ENCODE data around the gene MYO5A.

MYO5A gene

GRCh38 chr15:52360229-52361203 lies 168.2 kb downstream of the MYO5A start:
- DNase-seq, result no peak

- DNase-seq, result no peak
These were observed 169.0 kb downstream of the MYO5A start for GRCh38 chr15:52359722-52360121.

GRCh38 chr15:52357949-52358348 lies 170.7 kb downstream of the MYO5A start:
- DNase-seq, result no peak

DNA sequence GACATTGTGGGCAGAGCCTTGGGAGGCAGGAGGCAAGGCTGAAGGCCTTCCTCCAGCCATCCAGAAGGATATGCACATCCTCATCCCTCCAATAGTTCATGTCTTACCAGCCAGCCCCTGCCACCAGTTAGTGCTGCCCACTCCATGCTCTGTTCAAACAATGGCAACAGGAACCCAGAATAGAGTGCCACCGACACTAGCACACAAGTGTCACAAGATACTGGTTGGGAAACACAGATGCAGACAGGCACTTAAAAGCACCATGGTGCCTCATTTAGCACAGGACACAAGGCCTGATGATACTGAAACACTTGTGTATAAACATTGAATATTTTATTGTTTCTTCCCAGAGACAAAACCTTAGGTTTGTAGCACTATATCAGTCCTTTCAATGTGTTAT lies 176.6 kb downstream of the MYO5A start:
- no peak for DNase-seq

DNA sequence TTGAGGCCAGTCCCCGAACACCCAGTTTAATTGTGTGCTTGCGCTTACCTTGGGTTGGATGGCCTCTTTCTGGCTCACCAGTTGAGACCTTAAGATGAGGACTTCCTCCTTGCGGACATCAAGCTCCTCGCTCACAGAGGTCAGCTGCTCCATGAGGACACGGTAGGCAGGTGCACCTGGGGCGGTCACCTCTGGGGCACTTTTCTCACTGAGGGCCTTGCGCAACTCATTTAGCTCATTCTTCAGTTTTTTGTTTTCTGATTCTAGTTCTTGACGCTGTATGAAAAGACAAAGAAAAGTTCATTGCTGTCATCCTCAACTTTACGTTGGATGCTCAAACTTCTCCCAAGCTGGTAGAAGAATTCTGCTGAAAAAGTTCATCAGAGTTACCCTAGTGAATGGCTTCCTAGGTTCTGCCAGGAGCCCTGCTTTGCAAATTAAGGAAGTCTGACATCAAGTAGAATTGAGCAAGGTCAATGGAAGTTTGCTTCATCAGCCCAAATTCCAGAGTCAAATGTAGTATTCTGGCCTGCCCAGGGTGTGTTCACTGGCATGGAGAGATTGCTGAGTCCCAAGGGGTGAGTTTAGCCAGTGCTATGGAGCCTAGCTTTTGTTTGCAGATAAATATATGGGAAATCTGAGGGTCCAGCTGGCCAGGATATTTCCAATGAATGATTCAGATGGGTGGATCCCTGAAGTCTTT lies 177.3 kb downstream of the MYO5A start:
- DNase-seq, result no peak

- no peak for DNase-seq
These were observed 178.3 kb downstream of the MYO5A start for GRCh38 chr15:52350423-52350822.

- no peak for DNase-seq
These were observed 179.5 kb downstream of the MYO5A start for GRCh38 chr15:52349052-52349700.

DNA sequence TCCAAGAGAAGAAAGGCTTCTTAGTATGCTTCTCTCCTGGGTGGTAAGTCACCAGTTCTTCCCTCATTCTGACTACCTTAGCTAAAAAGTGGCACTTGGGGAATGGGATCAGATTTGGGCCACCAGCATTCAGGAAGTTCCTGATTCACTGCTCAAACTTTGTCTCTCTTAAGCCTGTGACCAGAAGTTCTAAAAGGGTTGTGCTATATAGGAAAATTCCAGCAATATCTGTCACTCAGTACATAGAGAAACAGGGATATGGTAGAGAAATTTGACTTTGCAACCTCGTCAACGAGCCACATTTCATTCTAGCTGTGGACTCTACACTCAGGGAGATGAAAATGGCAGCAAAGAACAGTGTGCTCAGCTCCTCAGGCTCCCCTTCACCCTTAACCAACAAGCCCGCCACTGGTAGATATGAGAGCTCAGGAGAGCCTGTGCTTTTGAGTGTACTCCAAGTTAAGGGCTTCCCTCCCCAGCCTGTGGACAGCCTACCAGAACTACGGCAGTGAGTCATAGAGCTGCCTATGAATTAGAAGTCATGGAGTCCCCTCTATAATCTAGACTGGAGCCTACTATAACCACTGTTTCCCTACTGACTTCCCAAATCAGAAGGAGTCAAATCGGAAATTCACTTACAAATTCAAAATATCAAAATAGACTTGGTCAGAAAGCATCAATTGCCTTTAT lies 180.5 kb downstream of the MYO5A start:
- DNase-seq, result no peak

- no peak for DNase-seq
These were observed 184.1 kb downstream of the MYO5A start for GRCh38 chr15:52344592-52344991.

DNA sequence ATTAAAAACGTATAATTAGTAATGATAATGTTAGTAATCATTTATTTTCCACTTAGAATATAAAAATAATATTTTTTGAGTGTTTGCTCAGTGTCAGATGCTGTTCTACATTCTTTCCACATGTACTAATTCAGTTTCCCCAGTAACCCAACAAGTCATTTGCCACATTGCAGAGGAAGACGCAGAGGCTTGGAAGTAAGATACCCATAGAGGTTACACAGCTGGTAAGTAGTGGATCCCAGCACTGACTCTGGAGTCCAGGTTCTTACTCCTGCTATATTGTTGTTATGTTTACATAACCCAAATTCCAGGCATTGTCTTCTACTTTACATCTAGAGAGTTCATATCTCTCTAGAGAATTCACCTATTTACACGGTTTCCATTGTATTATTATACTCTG lies 184.8 kb downstream of the MYO5A start:
- no peak for DNase-seq

GRCh38 chr15:52340093-52340492 lies 188.6 kb downstream of the MYO5A start:
- DNase-seq, result no peak

DNA sequence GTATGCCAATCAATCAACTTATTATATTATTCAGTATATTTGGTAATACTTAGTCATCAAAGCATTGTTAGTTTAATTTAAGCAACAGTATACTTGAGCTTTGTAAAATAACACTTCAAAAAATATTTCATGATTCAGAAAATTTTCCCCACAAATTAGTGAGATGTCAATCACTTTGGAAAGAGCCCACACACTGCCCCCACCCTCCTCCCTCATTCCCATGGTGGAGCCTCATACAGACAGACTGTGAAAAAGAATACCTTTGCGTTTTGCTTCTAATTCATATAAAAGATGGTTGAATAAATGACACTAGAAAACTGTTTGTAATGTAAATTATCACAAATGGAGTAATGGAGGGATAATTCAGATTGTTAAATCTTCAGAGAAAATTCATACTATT lies 189.8 kb downstream of the MYO5A start:
- no peak for DNase-seq

DNA sequence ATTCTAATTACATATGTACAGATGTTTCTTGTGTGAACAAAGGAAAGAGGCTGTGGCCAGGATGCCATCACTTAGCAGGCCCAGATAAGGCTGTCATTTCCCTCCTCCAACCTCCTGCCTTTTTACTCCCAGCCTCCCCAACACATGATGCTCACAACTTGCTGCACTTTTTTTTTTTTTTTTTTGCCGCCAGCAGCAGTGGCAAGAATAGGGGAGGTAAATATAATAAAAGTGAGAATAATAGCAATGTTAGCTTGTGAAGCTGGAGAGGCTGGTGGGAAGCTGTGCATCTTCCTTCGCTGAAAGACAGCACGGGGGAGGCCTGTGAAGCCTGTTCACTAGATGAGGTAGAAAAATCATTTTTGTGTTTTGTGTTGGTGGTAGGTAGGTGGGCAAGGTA lies 190.6 kb downstream of the MYO5A start:
- no peak for DNase-seq

GRCh38 chr15:52337198-52337853 lies 191.4 kb downstream of the MYO5A start:
- no peak for DNase-seq

GRCh38 chr15:52336529-52336928 lies 192.2 kb downstream of the MYO5A start:
- no peak for DNase-seq

GRCh38 chr15:52334491-52335160 lies 194.1 kb downstream of the MYO5A start:
- DNase-seq, result no peak

- DNase-seq, result no peak
These were observed 197.0 kb downstream of the MYO5A start for GRCh38 chr15:52331490-52332240.

- DNase-seq, result no peak
These were observed 198.7 kb downstream of the MYO5A start for GRCh38 chr15:52329987-52330386.

DNA sequence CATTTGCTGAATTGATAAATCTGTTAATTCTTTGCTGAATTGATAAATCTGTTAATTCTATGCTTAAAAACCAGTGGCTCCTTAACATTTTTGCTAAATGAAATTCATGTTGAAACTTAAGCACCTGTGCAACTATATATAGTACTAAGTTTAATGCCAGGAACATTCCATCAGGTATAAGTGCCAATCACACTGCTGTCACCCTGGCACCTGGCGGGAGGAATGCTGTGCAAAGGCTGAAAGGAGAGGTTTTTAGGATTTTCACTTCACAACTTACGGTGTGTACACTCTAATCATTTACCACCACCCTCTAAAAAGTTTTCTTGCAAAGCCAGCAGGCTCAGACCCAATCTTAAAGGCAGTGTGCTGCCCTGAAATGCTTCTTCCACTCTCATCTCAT lies 199.5 kb downstream of the MYO5A start:
- DNase-seq, result no peak

DNA sequence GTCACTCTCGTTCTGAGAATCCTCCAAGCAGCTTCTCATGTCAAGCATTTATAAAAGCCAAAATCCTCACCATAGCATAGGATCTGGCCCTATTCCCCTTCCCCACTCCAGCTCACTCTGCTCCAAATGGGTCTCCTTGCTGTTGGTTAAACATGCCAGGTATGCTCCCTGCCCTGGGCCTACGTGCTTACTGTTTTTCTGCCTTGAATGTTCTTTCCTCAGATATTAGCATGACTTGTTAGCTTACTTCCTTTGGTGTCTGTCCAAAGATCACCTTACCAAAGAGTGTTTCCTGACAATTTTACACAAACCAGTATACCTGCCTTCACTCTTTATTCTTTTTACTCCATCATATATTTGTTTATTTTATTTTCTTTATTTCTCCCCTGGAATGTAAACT lies 200.0 kb downstream of the MYO5A start:
- no peak for DNase-seq

DNA sequence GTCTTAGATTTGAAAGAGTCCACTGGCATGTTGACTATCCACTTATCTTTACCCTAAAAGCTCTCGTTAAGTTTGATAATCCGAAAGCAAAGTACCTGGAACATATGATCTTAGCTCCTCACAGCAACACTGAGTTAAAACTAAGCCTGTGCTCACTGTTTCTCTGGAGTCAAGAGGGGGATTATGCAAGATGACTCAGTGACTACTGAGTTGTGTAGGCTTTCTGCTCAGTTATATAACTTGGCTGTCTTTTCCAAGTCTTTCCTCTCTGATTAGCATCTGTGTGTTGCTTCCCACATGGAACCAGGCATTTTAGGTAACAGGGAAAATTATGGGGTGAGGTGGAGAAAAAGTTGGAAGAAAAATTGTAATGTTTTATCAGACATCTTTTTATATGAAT lies 201.9 kb downstream of the MYO5A start:
- DNase-seq, result no peak
